Measurements from ENCODE around the gene CTPS2. TPM values are rescaled to one million over a fixed set of nuclear protein-coding genes. Genes with fewer than 3 reads are reported as not detected.
"Not testable (repeated sequence)": the region's sequence is repeated elsewhere in the genome, so short reads cannot be mapped to it uniquely, and the experiment has no call there.

Gene CTPS2
- polyA plus RNA-seq, 3 donors: 1.4 to 3.4 (median 2.8) TPM

DNA sequence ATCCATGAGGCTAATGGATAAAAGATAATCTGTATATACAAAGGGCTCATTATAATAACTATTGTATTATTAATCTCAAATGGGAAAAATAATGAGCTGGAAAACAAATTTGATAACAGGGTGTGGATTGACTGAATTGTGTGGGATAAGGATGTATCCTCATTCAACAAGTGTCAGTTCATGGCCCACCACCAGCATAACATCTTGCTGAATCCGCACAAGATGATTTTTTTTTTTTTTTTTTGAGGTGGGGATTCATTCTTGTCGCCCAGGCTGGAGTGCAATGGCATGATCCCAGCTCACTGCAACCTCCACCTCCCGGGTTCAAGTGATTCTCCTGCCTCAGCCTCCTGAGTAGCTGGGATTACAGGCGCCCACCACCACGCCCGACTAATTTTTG lies 3.2 kb upstream of the CTPS2 start:
- not testable (repeated sequence) for H3K4me3 ChIP-seq (replicated peaks in 1 of 3; ENCODE audit: low read depth in 2 of 3, low read length in 3 of 3); H3K27ac Mint-ChIP-seq; H3K9ac ChIP-seq (ENCODE audit: insufficient read depth, low read length, poor library complexity, severe bottlenecking); H4K20me1 ChIP-seq (ENCODE audit: insufficient read depth, low read length); H3K36me3 ChIP-seq (replicated peaks in 1 of 2; ENCODE audit: control insufficient read depth in 1 of 2, insufficient read depth in 2 of 2, low read length in 2 of 2); H2AFZ ChIP-seq (ENCODE audit: insufficient read depth, low read depth, low read length, poor library complexity, severe bottlenecking); H3K27me3 ChIP-seq (ENCODE audit: control insufficient read depth in 2 of 2, insufficient read depth in 2 of 2, low read length in 2 of 2); H3K4me2 ChIP-seq (replicated peaks; ENCODE audit: extremely low read depth, low read length, poor library complexity, severe bottlenecking); DNase-seq; H3K27ac ChIP-seq (ENCODE audit: low read depth in 1 of 2, low read length in 2 of 2); H3K36me3 Mint-ChIP-seq; H3K4me3 Mint-ChIP-seq
- Mint-ChIP-seq H3K4me1 (peaks cover 19% of the 10 kb centered on the region), H3K9me3 (peaks cover 0 to 25% (median 12%) of the 10 kb centered on the region in 7 donors), H3K27me3 (ENCODE audit: low read depth in 3 of 3) (peaks cover 0 to 59% (median 2%) of the 10 kb centered on the region in 3 donors)
- Histone ChIP-seq H3K9me3 (replicated peaks in 1 of 2; ENCODE audit: control insufficient read depth in 1 of 2, insufficient read depth in 1 of 2, low read length in 2 of 2) (peaks cover 0 to 13% of the 10 kb centered on the region in 2 donors), H3K4me1 (ENCODE audit: control insufficient read depth in 1 of 2, insufficient read depth in 2 of 2, low read length in 2 of 2) (peaks cover 20 to 32% of the 10 kb centered on the region in 2 donors), H3K79me2 (ENCODE audit: insufficient read depth, low read length) (peaks cover 11% of the 10 kb centered on the region)
- intact Hi-C loops (cut with micrococcal nuclease): loop anchor here in 1 of 2 donors (10.0 kb wide), 1 partner anchor 1041 kb away; no protein-coding TSS in a partner anchor
- WGBS (ENCODE audit: insufficient coverage): no CpG with 5 or more reads among the region's 6 CpGs

DNA sequence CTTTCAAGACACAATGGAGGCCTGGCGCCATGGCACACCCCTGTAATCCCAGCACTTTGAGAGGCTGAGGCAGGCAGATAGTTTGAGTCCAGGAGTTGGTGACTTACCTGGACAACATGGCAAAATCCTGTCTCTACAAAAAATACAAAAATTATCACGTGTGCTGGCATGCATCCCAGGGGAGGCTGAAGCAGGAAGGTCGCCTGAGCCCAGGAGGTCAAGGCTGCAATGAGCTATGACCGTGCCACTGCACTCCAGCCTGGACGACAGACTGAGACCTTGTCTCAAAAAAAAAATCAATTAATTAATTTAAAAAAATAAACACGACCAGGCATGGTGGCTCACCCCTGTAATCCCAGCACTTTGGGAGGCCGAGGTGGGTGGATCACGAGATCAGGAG lies 2.0 kb upstream of the CTPS2 start:
- Histone ChIP-seq H3K4me3 (replicated peaks in 1 of 3; ENCODE audit: low read depth in 2 of 3, low read length in 3 of 3) (no peak overlapping the region), H4K20me1 (ENCODE audit: insufficient read depth, low read length) (no peaks in the 10 kb centered on the region), H3K27ac (ENCODE audit: low read depth in 1 of 2, low read length in 2 of 2) (no peak overlapping the region), H3K79me2 (ENCODE audit: insufficient read depth, low read length) (no peaks in the 10 kb centered on the region), H3K9ac (ENCODE audit: insufficient read depth, low read length, poor library complexity, severe bottlenecking) (no peak overlapping the region), H3K9me3 (replicated peaks in 1 of 2; ENCODE audit: control insufficient read depth in 1 of 2, insufficient read depth in 1 of 2, low read length in 2 of 2) (peaks cover 0 to 7% of the 10 kb centered on the region in 2 donors), H3K4me1 (ENCODE audit: control insufficient read depth in 1 of 2, insufficient read depth in 2 of 2, low read length in 2 of 2) (peaks cover 15 to 21% of the 10 kb centered on the region in 2 donors), H3K27me3 (ENCODE audit: control insufficient read depth in 2 of 2, insufficient read depth in 2 of 2, low read length in 2 of 2) (peaks cover 0 to 3% of the 10 kb centered on the region in 2 donors), H3K36me3 (replicated peaks in 1 of 2; ENCODE audit: control insufficient read depth in 1 of 2, insufficient read depth in 2 of 2, low read length in 2 of 2) (no peaks in the 10 kb centered on the region), H2AFZ (ENCODE audit: insufficient read depth, low read depth, low read length, poor library complexity, severe bottlenecking) (no peak overlapping the region), H3K4me2 (replicated peaks; ENCODE audit: extremely low read depth, low read length, poor library complexity, severe bottlenecking) (no peak overlapping the region)
- Mint-ChIP-seq H3K4me3 (no peak overlapping the region), H3K9me3 (peaks cover 0 to 19% (median 7%) of the 10 kb centered on the region in 7 donors), H3K27ac (no peak overlapping the region), H3K4me1 (peaks cover 16% of the 10 kb centered on the region), H3K27me3 (ENCODE audit: low read depth in 3 of 3) (peaks cover 0 to 55% (median 2%) of the 10 kb centered on the region in 3 donors), H3K36me3 (peaks cover 0 to 6% of the 10 kb centered on the region in 2 donors)
- WGBS (ENCODE audit: insufficient coverage): 100% methylated on average over 2 of the region's 8 CpGs
- intact Hi-C loops (cut with micrococcal nuclease): loop anchor here in 1 of 2 donors (10.0 kb wide), 1 partner anchor 1040 kb away; no protein-coding TSS in a partner anchor
- TF ChIP-seq, protein P1, sequence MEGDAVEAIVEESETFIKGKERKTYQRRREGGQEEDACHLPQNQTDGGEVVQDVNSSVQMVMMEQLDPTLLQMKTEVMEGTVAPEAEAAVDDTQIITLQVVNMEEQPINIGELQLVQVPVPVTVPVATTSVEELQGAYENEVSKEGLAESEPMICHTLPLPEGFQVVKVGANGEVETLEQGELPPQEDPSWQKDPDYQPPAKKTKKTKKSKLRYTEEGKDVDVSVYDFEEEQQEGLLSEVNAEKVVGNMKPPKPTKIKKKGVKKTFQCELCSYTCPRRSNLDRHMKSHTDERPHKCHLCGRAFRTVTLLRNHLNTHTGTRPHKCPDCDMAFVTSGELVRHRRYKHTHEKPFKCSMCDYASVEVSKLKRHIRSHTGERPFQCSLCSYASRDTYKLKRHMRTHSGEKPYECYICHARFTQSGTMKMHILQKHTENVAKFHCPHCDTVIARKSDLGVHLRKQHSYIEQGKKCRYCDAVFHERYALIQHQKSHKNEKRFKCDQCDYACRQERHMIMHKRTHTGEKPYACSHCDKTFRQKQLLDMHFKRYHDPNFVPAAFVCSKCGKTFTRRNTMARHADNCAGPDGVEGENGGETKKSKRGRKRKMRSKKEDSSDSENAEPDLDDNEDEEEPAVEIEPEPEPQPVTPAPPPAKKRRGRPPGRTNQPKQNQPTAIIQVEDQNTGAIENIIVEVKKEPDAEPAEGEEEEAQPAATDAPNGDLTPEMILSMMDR (IDR thresholded peaks at IDR 0.05): no peak
- DNase-seq: no peak

Measured in CD14-positive monocyte (primary cell).